WTC11 (cell line): ENCODE measurements around the gene B4GALNT1. TPM values are rescaled to one million over a fixed set of nuclear protein-coding genes. Genes with fewer than 3 reads are reported as not detected.
"Not testable (repeated sequence)": the region's sequence is repeated elsewhere in the genome, so short reads cannot be mapped to it uniquely, and the experiment has no call there.

Source experiments
- ATAC-seq: fragments of 200-7000 bp; cut with Tn5 transposase; 2 replicates; pipeline ENCODE4 v1.10.0; 2021; ENCODE audit warnings: mild to moderate bottlenecking, moderate library complexity
- CTCF ChIA-PET: fragments of 300-600 bp; sonication (Branson Sonifier 250); formaldehyde crosslinking; loops from one replicate; lab custom pipeline; 2021; ENCODE audit warnings: antibody characterized with exemption; lab: Charles Lee
- POLR2A ChIA-PET: fragments of 350-600 bp; sonication (Branson Sonifier 250); formaldehyde crosslinking; loops from one replicate; lab custom pipeline; 2021; ENCODE audit warnings: antibody characterized with exemption; lab: Charles Lee
- DNase-seq: peaks from one replicate; pipeline ENCODE4 v3.0.0; 2021; ENCODE audit warnings: low spot score
- H3K27ac Mint-ChIP-seq: 2 replicates; pipeline ENCODE4 v1.8.0; 2021; ENCODE audit warnings: mixed read lengths
- H3K27me3 Mint-ChIP-seq: 2 replicates; pipeline ENCODE4 v1.8.0; 2021; ENCODE audit warnings: low read depth, mild to moderate bottlenecking, moderate library complexity, mixed read lengths
- H3K36me3 Mint-ChIP-seq: 2 replicates; pipeline ENCODE4 v1.8.0; 2021; ENCODE audit warnings: mixed read lengths
- H3K4me1 Mint-ChIP-seq: 2 replicates; pipeline ENCODE4 v1.8.0; 2022; ENCODE audit warnings: mixed read lengths
- H3K4me3 Mint-ChIP-seq: 2 replicates; pipeline ENCODE4 v1.8.0; 2021; ENCODE audit warnings: mild to moderate bottlenecking, moderate library complexity, mixed read lengths
- H3K9me3 Mint-ChIP-seq: 2 replicates; pipeline ENCODE4 v1.8.0; 2021; ENCODE audit warnings: mixed read lengths
- ATF2 ChIP-seq: sonication (generic); formaldehyde crosslinking; IDR thresholded peaks from 2 replicates; pipeline ENCODE4 v1.8.1; 2022; ENCODE audit warnings: low read depth, missing genetic modification reagents, borderline replicate concordance
- CREB1 ChIP-seq: sonication (generic); formaldehyde crosslinking; IDR thresholded peaks from 2 replicates; pipeline ENCODE4 v1.8.0; 2023; ENCODE audit warnings: mild to moderate bottlenecking, missing genetic modification reagents
- CREM ChIP-seq: sonication (generic); formaldehyde crosslinking; IDR thresholded peaks from 2 replicates; pipeline ENCODE4 v1.8.1; 2022; ENCODE audit warnings: mild to moderate bottlenecking, missing genetic modification reagents, moderate library complexity
- EMX1 ChIP-seq: fragments of 250-450 bp; sonication (Bioruptor Pico); IDR thresholded peaks from 2 replicates; pipeline ENCODE4 v1.8.0; 2021; ENCODE audit warnings: mild to moderate bottlenecking
- FOXJ3 ChIP-seq: sonication (generic); formaldehyde crosslinking; IDR thresholded peaks from 2 replicates; pipeline ENCODE4 v1.9.0; 2021; ENCODE audit warnings: missing genetic modification reagents, mild to moderate bottlenecking, borderline replicate concordance
- HMGA2 ChIP-seq: fragments of 250-450 bp; sonication (Bioruptor Pico); IDR thresholded peaks from 2 replicates; pipeline ENCODE4 v1.4.0; 2021; ENCODE audit warnings: mild to moderate bottlenecking, moderate library complexity
- IRF1 ChIP-seq: sonication (generic); formaldehyde crosslinking; IDR thresholded peaks from 2 replicates; pipeline ENCODE4 v1.8.0; 2023; ENCODE audit warnings: missing genetic modification reagents
- MAX ChIP-seq: sonication (generic); formaldehyde crosslinking; IDR thresholded peaks from 2 replicates; pipeline ENCODE4 v1.8.0; 2022; ENCODE audit warnings: mild to moderate bottlenecking, missing genetic modification reagents
- MLX ChIP-seq: sonication (generic); formaldehyde crosslinking; IDR thresholded peaks from 2 replicates; pipeline ENCODE4 v1.8.1; 2023; ENCODE audit warnings: mild to moderate bottlenecking, missing genetic modification reagents, moderate library complexity
- MYBL2 ChIP-seq: sonication (generic); formaldehyde crosslinking; IDR thresholded peaks from 2 replicates; pipeline ENCODE4 v1.8.1; 2023; ENCODE audit warnings: mild to moderate bottlenecking, moderate library complexity, missing genetic modification reagents
- NFE2L1 ChIP-seq: sonication (generic); formaldehyde crosslinking; IDR thresholded peaks from 2 replicates; pipeline ENCODE4 v1.8.1; 2023; ENCODE audit warnings: missing genetic modification reagents
- NFYB ChIP-seq: sonication (generic); formaldehyde crosslinking; conservative IDR thresholded peaks from 2 replicates; pipeline ENCODE4 v1.8.0; 2022; ENCODE audit warnings: low read depth, missing genetic modification reagents
- PRRX2 ChIP-seq: fragments of 250-450 bp; sonication (Bioruptor Pico); IDR thresholded peaks from 2 replicates; pipeline ENCODE4 v1.8.0; 2021; ENCODE audit warnings: mild to moderate bottlenecking
- RELA ChIP-seq: sonication (generic); formaldehyde crosslinking; IDR thresholded peaks from 2 replicates; pipeline ENCODE4 v1.8.1; 2022; ENCODE audit warnings: missing genetic modification reagents, mild to moderate bottlenecking, borderline replicate concordance
- RORB ChIP-seq: fragments of 250-450 bp; sonication (Bioruptor Pico); IDR thresholded peaks from 2 replicates; pipeline ENCODE4 v1.9.0; 2021; ENCODE audit warnings: mild to moderate bottlenecking
- SOX15 ChIP-seq: fragments of 250-450 bp; sonication (Bioruptor Pico); IDR thresholded peaks from 2 replicates; pipeline ENCODE4 v1.9.0; 2021; ENCODE audit warnings: mild to moderate bottlenecking
- SP1 ChIP-seq: sonication (generic); formaldehyde crosslinking; conservative IDR thresholded peaks from 2 replicates; pipeline ENCODE4 v1.8.1; 2022; ENCODE audit warnings: missing genetic modification reagents
- TEAD1 ChIP-seq: sonication (generic); formaldehyde crosslinking; IDR thresholded peaks from 2 replicates; pipeline ENCODE4 v1.8.0; 2022; ENCODE audit warnings: mild to moderate bottlenecking, missing genetic modification reagents
- TEAD4 ChIP-seq: sonication (generic); formaldehyde crosslinking; IDR thresholded peaks from 2 replicates; pipeline ENCODE4 v1.8.0; 2022; ENCODE audit warnings: mild to moderate bottlenecking, missing genetic modification reagents
- TP53 ChIP-seq: sonication (generic); formaldehyde crosslinking; IDR thresholded peaks from 2 replicates; pipeline ENCODE4 v1.8.1; 2023; ENCODE audit warnings: mild to moderate bottlenecking, missing genetic modification reagents
- USF2 ChIP-seq: sonication (generic); formaldehyde crosslinking; IDR thresholded peaks from 2 replicates; pipeline ENCODE4 v1.8.1; 2023; ENCODE audit warnings: mild to moderate bottlenecking, missing genetic modification reagents, moderate library complexity
- ZNF423 ChIP-seq: fragments of 250-450 bp; sonication (Bioruptor Pico); IDR thresholded peaks from 2 replicates; pipeline ENCODE4 v2.1.2; 2022; ENCODE audit warnings: mild to moderate bottlenecking, moderate library complexity
- ZNF532 ChIP-seq: fragments of 250-450 bp; sonication (Bioruptor Pico); IDR thresholded peaks from 2 replicates; pipeline ENCODE4 v1.9.0; 2021; ENCODE audit warnings: mild to moderate bottlenecking, borderline replicate concordance
- ZSCAN18 ChIP-seq: fragments of 250-450 bp; sonication (Bioruptor Pico); IDR thresholded peaks from 2 replicates; pipeline ENCODE4 v2.1.2; 2022; ENCODE audit warnings: mild to moderate bottlenecking, moderate library complexity
- total RNA-seq: library from RNA; stranded (reverse); gene quantifications from 3 replicates; pipeline ENCODE4 v1.2.3, GENCODE V29; 2021

The B4GALNT1 gene
- total RNA-seq, 1 experiment from 2014 or later: 1.2 TPM

GRCh38 chr12:57658890-57659289 lies 25.9 kb upstream of the B4GALNT1 start:
- POLR2A ChIA-PET: no interaction called here
- ATAC-seq (no peak), DNase-seq (no peak)
- no peak for TF ChIP-seq TEAD1 (CRISPR knock-in tag)
- no peak for TF ChIP-seq IRF1 (CRISPR knock-in tag)
- TF ChIP-seq TP53 (CRISPR knock-in tag): no peak
- no peak for TF ChIP-seq EMX1 (CRISPR knock-in tag)
- no peak for TF ChIP-seq MYBL2 (CRISPR knock-in tag)
- TF ChIP-seq NFE2L1 (CRISPR knock-in tag): no peak
- no peak for TF ChIP-seq PRRX2 (CRISPR knock-in tag)
- TF ChIP-seq CREB1 (CRISPR knock-in tag): no peak
- TF ChIP-seq ZNF423 (CRISPR knock-in tag): no peak
- no peak for TF ChIP-seq MAX (CRISPR knock-in tag)
- TF ChIP-seq ZNF532 (CRISPR knock-in tag): no peak
- TF ChIP-seq TEAD4 (CRISPR knock-in tag): no peak
- TF ChIP-seq RORB (CRISPR knock-in tag): no peak
- TF ChIP-seq MLX (CRISPR knock-in tag): no peak
- TF ChIP-seq CREM: no peak
- no peak for TF ChIP-seq HMGA2 (CRISPR knock-in tag)
- H3K9me3 Mint-ChIP-seq: peaks cover 79% of the 10 kb centered on the region
- H3K36me3 Mint-ChIP-seq: peaks cover 27% of the 10 kb centered on the region
- CTCF ChIA-PET: no interaction called here
- H3K4me1 Mint-ChIP-seq: no peaks in the 10 kb centered on the region
- no peak overlapping the region for H3K4me3 Mint-ChIP-seq
- H3K27ac Mint-ChIP-seq: no peak overlapping the region
- H3K27me3 Mint-ChIP-seq: peaks cover 56% of the 10 kb centered on the region

- DNase-seq: no peak
- Mint-ChIP-seq H3K4me3 (no peak overlapping the region), H3K27me3 (peaks cover 53% of the 10 kb centered on the region), H3K4me1 (no peaks in the 10 kb centered on the region), H3K9me3 (peaks cover 72% of the 10 kb centered on the region), H3K36me3 (peaks cover 29% of the 10 kb centered on the region), H3K27ac (no peak overlapping the region)
- POLR2A ChIA-PET: interaction anchor here (0.7 kb wide), 1 partner anchor 37 kb away, joined by 4 read pairs; no protein-coding TSS in a partner anchor
- no peak for TF ChIP-seq RELA (CRISPR knock-in tag)
- TF ChIP-seq TP53 (CRISPR knock-in tag): no peak
- TF ChIP-seq ATF2 (CRISPR knock-in tag): no peak
- TF ChIP-seq SP1 (CRISPR knock-in tag): no peak
- TF ChIP-seq USF2 (CRISPR knock-in tag): no peak
- no peak for TF ChIP-seq ZSCAN18 (CRISPR knock-in tag)
- no peak for TF ChIP-seq FOXJ3 (CRISPR knock-in tag)
- TF ChIP-seq SOX15 (CRISPR knock-in tag): no peak
- no peak for TF ChIP-seq MAX (CRISPR knock-in tag)
- TF ChIP-seq NFYB (CRISPR knock-in tag): no peak
- CTCF ChIA-PET: interaction anchor here (0.9 kb wide), 1 partner anchor 25 kb away, joined by 3 read pairs; the partner anchor contains the start of gene B4GALNT1
- ATAC-seq: no peak
Measured at GRCh38 chr12:57657744-57658143, 24.7 kb upstream of the B4GALNT1 start.

- ATAC-seq, H3K4me3 Mint-ChIP-seq, POLR2A ChIA-PET, H3K27ac Mint-ChIP-seq, CTCF ChIA-PET, DNase-seq, H3K4me1 Mint-ChIP-seq: not testable (repeated sequence)
- Mint-ChIP-seq H3K9me3 (peaks cover 68% of the 10 kb centered on the region), H3K27me3 (peaks cover 51% of the 10 kb centered on the region), H3K36me3 (peaks cover 27% of the 10 kb centered on the region)
Measured at GRCh38 chr12:57656408-57656807, 23.4 kb upstream of the B4GALNT1 start.
